ENCODE measurements around the gene TINCR. TPM values are rescaled to one million over a fixed set of nuclear protein-coding genes. Genes with fewer than 3 reads are reported as not detected.

Gene TINCR
- polyA plus RNA-seq, 2 of the 4 experiments (the other 2 are of a cell fraction): 1.2 to 1.8 TPM

DNA sequence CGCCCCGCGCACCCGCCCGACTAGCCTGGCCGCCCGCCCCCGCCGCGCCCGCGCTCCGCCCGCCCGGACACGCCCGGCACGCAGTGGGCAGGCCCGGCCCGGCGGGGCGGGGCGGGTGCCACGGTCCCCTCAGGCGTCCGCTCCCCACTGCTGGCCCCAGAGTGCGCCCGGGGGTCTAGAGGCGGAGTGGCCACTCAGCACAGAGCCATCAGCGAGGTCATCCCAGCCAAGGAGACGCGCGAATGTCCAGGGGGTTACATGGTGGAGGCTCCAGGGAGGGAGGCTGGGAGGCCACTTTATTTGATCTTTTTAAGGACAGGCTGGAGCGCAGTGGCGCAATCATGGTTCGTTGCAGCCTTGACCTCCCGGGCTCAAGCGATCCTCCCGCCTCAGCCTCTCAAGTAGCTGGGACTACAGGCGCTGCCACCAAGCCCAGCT lies 236 bp upstream of the TINCR start (continued):
- TF ChIP-seq FOSL2 (IDR thresholded peaks at IDR 0.05): no peak
- TF ChIP-seq FOSL2 (CRISPR knock-in tag; IDR thresholded peaks at IDR 0.05): no peak
- TF ChIP-seq, protein P1, sequence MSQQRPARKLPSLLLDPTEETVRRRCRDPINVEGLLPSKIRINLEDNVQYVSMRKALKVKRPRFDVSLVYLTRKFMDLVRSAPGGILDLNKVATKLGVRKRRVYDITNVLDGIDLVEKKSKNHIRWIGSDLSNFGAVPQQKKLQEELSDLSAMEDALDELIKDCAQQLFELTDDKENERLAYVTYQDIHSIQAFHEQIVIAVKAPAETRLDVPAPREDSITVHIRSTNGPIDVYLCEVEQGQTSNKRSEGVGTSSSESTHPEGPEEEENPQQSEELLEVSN (IDR thresholded peaks at IDR 0.05; ENCODE audit: borderline replicate concordance, low read depth): no peak
- TF ChIP-seq KDM5A (IDR thresholded peaks at IDR 0.05): no peak
- TF ChIP-seq EP300 (IDR thresholded peaks at IDR 0.05): no peak
- TF ChIP-seq EHF (CRISPR knock-in tag; IDR thresholded peaks at IDR 0.05): no peak
- TF ChIP-seq NPAS2 (CRISPR knock-in tag; IDR thresholded peaks at IDR 0.05; ENCODE audit: borderline replicate concordance): no peak

DNA sequence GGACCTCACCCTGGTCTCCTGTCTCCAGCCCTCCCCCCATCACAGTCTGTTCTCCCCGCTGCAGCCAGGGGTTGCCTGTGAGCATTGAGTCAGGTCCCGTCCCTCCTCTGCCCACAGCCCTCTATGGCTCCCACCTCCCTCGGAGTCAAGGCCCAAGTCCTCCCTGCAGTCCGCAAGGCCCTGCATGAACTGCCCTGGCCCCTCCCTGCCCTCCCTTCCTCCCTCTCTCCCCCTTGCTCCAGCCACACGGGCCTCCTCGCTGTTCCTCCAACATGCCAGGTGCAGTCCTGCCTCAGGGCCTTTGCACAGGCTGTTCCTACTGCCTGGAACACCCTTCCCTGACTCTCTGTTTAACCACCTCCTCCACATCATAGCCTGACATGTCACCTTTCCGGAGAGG lies 2.8 kb downstream of the TINCR start:
- ChIA-PET POLR2A (no interaction called here), CTCF (no interaction called here)
- Histone ChIP-seq H3K4me3 (no peak overlapping the region), H3K4me1 (peaks cover 7% of the 10 kb centered on the region; the same call in 1 of the 3 replicates), H3K4me2 (no peak overlapping the region), H3K27ac (no peak overlapping the region), H3K9me3 (peaks cover 5% of the 10 kb centered on the region; the same call in 2 of the 3 replicates)
- TF ChIP-seq, protein P2, sequence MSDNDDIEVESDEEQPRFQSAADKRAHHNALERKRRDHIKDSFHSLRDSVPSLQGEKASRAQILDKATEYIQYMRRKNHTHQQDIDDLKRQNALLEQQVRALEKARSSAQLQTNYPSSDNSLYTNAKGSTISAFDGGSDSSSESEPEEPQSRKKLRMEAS (IDR thresholded peaks at IDR 0.05): no peak
- no peak for TF ChIP-seq RFX5 (IDR thresholded peaks at IDR 0.05)
- no peak for TF ChIP-seq NFE2L2 (conservative IDR thresholded peaks at IDR 0.05; ENCODE audit: low read length)
- TF ChIP-seq CEBPB (IDR thresholded peaks at IDR 0.05): no peak
- TF ChIP-seq JUNB (IDR thresholded peaks at IDR 0.05): no peak
- WGBS (ENCODE audit: missing lambda C conversion rate): 73% methylated on average over 6 of the region's 7 CpGs
- no peak for FAIRE-seq
- DNase-seq (ENCODE audit: low read depth in 1 of 2, low spot score in 1 of 2): no peak
- 0 out of 6 replicates have a peak, but pooled peaks of 1 of the 2 experiments have one; percentile 5 for ATAC-seq

DNA sequence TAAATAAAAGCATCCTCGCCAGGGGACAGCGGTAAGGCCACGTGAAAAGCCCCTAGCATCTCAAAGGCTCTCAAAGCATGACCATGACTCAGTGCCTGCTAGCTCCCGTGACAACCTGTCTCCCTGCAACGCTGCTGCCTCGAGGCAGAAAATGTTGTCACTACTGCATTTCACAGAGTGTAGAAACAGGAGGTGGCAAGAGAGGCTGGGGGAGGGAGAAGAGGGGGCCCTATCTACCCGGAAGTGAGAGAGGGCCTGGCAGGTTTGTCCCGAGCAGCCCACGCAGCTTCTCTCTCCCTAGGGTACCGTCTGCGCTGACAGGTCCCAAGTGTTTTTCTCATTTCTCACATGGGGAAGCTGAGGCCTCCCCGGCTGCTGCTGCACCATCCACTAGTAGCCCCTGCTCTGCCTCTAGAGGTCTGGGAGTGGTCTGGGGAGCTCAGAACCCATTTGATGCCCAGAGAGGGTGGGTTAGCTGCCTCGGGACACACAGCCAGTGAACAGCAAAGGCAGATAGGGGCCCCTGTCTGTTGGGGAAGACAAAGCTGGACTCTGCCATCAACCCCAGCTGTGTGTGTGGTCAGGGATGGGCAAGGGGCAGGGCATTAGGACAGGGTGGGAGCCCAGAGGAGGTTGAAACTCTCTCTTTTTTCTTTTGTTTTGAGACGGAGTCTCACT lies 3.7 kb downstream of the TINCR start:
- TF ChIP-seq SREBF2 (IDR thresholded peaks at IDR 0.05) (no peak), BHLHE40 (IDR thresholded peaks at IDR 0.05; ENCODE audit: low read depth, low read length) (peak; percentile 26; the same call in 1 of the 2 replicates), ZSCAN20 (CRISPR knock-in tag; IDR thresholded peaks at IDR 0.05) (no peak), ZFP36 (IDR thresholded peaks at IDR 0.05; ENCODE audit: borderline replicate concordance, partially characterized antibody) (peak; percentile 46), FOSL2 (IDR thresholded peaks at IDR 0.05) (no peak), FOSL2 (CRISPR knock-in tag; IDR thresholded peaks at IDR 0.05) (peak; percentile 33)
- Histone ChIP-seq H3K4me1 (peaks cover 7% of the 10 kb centered on the region; the same call in 1 of the 3 replicates), H3K4me2 (peak overlapping the region; percentile 40), H3K27ac (peak overlapping the region; percentile 36 to 63; a peak in 3 of 6 replicates), H3K4me3 (no peak overlapping the region), H3K9me3 (peaks cover 5% of the 10 kb centered on the region; the same call in 2 of the 3 replicates)
- ChIA-PET CTCF (interaction anchor here (0.6 kb wide), 1 partner anchor 18 kb away, joined by 3 read pairs; no protein-coding TSS in a partner anchor), POLR2A (no interaction called here)
- ATAC-seq: peak; percentile 56 to 76
- peak; percentile 58 to 63 for DNase-seq (ENCODE audit: low read depth in 1 of 2, low spot score in 1 of 2)
- 12% methylated on average over 8 of the region's 14 CpGs for WGBS (ENCODE audit: missing lambda C conversion rate)
- FAIRE-seq: no peak

DNA sequence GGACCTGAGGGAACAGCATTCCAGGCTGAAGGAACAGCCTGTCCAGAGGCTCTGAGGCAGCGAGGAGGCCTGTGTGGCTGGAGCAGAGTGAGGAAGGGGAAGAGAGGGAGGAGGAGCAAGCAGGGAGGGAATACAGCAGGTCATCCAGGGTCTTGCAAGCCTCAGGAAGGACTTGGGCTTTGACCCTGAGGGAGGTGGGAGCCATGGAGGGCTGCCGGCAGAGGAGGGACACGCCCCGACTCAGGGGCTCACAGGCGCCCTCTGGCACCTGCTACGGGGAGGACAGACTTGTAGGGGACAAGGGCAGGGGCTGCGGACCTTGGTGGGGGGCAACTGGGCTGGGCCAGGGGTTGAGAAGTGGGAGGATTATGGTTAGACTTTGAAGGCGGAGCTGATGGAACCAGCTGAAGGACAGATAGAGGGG lies 4.7 kb downstream of the TINCR start:
- ATAC-seq: peak in 1 of 2 experiments; percentile 36; a peak in 3 of 6 replicates
- Histone ChIP-seq H3K27ac (no peak overlapping the region), H3K9me3 (peaks cover 5% of the 10 kb centered on the region; the same call in 2 of the 3 replicates), H3K4me3 (no peak overlapping the region), H3K4me2 (no peak overlapping the region), H3K4me1 (peaks cover 7% of the 10 kb centered on the region; the same call in 1 of the 3 replicates)
- TF ChIP-seq RNF2 (IDR thresholded peaks at IDR 0.05; ENCODE audit: borderline replicate concordance, low read depth) (no peak), FOXS1 (CRISPR knock-in tag; IDR thresholded peaks at IDR 0.05) (no peak), RARB (CRISPR knock-in tag; IDR thresholded peaks at IDR 0.05) (no peak), CBX8 (IDR thresholded peaks at IDR 0.05) (no peak), POLR2A (IDR thresholded peaks at IDR 0.05; ENCODE audit: low read length) (no peak)
- TF ChIP-seq, protein P3, sequence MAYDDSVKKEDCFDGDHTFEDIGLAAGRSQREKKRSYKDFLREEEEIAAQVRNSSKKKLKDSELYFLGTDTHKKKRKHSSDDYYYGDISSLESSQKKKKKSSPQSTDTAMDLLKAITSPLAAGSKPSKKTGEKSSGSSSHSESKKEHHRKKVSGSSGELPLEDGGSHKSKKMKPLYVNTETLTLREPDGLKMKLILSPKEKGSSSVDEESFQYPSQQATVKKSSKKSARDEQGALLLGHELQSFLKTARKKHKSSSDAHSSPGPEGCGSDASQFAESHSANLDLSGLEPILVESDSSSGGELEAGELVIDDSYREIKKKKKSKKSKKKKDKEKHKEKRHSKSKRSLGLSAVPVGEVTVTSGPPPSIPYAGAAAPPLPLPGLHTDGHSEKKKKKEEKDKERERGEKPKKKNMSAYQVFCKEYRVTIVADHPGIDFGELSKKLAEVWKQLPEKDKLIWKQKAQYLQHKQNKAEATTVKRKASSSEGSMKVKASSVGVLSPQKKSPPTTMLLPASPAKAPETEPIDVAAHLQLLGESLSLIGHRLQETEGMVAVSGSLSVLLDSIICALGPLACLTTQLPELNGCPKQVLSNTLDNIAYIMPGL (CRISPR knock-in tag; IDR thresholded peaks at IDR 0.05; ENCODE audit: borderline replicate concordance): no peak
- TF ChIP-seq, protein P4, sequence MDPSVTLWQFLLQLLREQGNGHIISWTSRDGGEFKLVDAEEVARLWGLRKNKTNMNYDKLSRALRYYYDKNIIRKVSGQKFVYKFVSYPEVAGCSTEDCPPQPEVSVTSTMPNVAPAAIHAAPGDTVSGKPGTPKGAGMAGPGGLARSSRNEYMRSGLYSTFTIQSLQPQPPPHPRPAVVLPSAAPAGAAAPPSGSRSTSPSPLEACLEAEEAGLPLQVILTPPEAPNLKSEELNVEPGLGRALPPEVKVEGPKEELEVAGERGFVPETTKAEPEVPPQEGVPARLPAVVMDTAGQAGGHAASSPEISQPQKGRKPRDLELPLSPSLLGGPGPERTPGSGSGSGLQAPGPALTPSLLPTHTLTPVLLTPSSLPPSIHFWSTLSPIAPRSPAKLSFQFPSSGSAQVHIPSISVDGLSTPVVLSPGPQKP (IDR thresholded peaks at IDR 0.05; ENCODE audit: low read depth, low read length): no peak
- TF ChIP-seq, protein P2 (IDR thresholded peaks at IDR 0.05): no peak
- peak in 1 of 2 experiments; percentile 24 for DNase-seq (ENCODE audit: low read depth in 1 of 2, low spot score in 1 of 2)
- WGBS (ENCODE audit: missing lambda C conversion rate): 37% methylated on average over 5 of the region's 8 CpGs
- ChIA-PET CTCF (interaction anchor here (0.6 kb wide), 1 partner anchor 244 kb away, joined by 6 read pairs; no protein-coding TSS in a partner anchor), POLR2A (no interaction called here)
- FAIRE-seq: no peak
